GM21423 (cell line): ENCODE results near the gene WDR45B.

ENCODE experiments used
- ATAC-seq: cut with Tn5 transposase; IDR thresholded peaks from one replicate; pipeline ENCODE4 v1.9.1; 2021; ENCODE audit warnings: mild to moderate bottlenecking, moderate library complexity; ENCODE audit not compliant: unreplicated experiment

Gene WDR45B

DNA sequence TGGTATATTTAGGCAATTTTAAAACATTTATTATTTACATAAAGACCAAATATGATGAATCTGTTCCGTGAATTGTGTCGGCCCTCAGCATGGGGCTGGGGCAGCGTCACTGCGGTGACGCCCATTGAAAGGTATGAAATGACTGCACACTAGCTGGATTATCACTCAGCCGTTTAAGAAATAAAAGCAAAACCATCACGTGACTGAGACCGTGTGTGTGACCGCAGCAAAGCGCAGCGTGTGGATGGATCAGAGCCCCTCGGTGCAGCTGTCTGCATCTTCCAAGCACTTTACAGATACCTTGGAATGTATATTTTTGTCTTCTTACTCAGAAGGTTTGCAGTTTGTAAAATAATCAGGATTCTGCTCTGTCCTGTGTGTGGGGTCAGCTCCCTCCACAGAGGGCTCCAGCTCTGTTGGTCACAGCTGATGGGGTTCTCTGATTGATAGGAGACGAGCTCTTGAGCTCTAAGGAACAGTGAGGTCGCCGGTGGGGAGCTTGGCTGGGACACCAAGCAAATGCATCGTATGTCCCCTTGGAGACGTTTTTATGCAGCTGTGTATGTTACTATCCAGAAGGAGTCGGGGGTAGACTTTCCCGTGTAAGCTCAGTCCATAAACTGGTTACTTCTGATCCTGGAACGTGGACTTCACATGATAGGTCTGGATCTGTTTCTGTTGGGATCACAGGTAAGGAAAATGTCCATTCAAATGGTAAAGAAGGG lies 45.1 kb downstream of the WDR45B start:
- no peak for ATAC-seq

DNA sequence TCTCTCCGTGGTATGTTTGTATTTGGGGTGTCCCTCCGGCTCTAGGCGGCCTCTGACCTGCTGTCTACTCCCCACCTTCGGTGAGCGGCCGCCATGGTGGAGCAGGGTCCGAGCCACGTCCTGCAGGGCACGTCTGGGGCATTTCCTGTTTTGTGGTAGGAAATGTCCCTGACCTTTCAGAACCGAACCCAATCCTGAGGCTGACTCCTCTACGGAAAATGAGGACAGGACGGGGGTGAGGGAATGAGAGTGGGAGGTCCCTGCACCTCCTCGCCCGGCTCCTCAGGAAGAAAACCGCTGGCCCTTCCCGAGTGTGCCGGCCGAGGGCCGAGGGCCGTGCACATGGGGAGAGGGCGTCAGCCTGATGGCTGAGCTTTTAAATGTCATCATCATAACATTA lies 45.8 kb downstream of the WDR45B start:
- ATAC-seq = no peak

DNA sequence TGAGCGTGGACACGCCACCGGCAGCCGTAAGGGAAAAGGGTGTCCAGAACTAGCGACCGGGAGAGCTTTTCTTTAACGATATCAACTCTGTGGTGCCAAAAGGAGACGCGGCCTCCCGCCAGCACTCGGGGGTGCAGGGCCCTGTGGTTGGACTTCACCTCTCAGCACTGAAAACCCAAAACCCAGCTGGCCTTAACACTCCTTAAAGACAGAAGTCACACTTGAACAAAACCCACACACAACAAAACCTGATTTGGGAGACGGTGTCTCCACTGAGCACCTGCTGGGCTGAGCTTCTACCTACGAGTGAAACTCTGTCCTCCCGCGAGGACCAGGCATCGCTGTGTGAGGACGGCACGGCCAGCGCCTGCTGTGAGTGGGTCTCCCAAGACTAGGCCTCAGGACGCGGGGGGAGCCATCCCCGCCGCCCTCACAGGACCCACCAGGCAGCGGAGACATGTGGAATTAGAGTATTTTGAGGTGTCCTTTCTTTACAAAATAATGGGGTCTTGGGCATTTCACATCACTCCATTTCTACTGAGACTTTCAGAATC lies 46.7 kb downstream of the WDR45B start:
- ATAC-seq = no peak

DNA sequence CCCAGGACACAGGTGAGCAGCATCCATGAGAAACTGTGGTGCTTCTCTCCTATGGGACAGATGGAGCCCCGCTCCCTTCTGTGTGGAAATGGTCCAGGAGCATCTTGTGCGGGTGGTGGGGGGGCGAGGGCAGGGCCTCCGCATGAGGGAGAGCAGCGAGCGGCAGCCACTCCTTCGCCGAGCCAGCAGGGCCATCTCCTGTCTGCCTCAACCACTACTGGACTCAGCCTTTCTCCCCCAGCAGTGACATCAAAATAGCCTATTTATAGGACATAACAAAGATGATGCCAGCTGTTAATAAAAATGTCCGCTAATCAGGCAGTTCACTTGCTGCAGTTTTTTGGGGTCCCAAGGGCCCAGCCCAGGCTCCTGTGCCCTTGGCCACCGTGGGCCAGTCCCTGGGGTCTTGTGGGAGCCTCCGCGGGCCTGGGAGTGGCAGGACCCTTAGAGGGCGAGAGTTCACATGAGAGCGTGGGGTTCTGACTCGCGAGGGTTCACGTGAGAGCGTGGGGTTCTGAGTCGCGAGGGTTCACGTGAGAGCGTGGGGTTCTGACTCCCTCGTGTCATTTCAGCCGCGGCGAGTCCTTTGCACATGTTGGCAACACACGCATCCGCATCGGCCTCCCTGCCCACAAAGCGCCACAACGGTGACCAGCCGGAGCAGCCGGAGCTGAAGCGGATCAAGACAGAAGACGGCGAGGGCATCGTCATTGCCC lies 47.4 kb downstream of the WDR45B start:
- ATAC-seq = no peak

DNA sequence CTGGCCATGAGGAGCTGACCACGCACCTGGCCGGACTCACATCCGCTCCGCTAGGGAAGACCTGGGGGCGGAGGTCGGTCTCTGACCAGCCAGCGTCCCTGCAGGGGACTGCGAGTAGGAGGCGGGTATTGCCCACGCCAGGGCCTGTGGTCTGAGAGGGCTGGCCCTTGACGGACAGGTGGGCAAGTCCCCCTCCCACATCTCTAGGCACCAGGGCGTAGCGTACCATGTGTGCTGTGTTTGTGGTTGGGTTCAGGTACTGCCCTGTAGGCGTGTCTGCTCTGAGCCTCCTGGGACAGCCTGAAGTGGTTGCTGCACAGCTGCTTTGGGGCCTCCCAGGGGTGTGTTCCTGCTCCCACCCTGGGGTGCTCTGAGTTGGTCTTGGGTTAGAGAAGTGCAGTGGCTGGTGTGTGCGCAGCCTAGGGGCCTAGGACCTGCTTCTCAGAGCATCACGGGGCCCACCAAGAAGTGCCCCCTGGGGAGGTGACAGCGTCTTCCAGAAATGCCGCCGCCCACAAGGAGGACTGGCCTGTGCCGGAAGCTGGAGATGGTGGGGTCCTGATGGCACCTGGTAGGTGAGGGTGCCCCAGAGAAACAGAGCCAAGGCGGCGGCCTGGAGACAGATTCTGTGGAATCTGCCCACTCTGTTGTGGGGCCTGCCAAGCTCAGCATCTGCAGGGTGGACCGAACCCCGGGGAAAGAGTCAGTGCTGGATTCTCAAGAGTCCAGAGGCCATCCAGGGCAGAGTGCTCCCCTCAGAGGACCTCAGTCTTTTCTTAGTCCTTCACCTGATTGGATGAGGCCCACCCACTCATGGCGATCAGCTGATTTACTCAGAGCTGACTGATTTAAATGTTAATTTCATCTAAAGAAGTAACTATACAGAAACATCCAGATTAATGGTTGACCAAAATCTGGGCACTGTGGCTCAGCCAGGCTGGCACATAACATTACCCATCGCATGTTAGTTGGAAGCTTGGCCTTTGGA lies 48.3 kb downstream of the WDR45B start:
- ATAC-seq = no peak

DNA sequence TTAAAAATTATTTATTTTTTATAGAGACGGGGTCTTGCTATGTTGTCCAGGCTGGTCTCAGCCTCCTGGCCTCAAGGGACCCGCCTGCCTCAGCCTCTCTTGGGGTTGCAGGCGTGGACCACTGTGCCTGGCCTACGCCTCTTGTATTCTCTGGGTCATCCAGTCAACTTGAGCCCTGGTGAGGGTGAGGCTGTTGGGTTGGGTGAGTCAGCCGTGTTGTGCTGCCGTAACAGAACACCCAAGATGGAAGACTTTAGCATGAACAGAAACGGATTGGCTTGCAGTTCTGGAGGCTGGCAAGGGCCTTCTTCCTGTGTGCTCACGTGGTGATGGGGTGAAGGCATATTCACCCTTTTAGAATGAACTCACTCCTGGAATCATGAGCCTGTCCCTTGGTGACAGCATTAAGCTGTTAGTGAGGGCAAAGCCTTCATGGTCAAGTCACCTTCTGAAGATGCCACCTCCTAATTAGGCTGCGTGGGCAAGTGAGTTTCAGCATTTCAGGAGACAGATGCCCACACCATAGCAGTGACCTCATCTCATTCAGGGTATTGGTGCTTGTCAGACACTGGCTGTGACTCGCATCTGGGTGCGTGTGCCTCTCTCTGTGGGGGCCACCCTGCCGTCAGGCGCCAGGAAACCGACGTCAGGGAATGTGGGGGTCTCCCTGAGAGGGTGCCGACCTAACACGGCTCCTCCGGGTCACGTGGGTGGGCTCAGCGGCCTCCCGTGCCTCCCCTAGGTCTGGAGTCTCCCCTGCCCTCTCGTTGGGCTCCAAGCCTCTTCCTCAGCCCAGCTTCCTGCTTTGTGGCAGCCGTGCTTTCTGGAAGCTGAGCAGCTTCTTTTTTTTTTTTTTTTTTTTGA lies 49.8 kb downstream of the WDR45B start:
- no peak for ATAC-seq

DNA sequence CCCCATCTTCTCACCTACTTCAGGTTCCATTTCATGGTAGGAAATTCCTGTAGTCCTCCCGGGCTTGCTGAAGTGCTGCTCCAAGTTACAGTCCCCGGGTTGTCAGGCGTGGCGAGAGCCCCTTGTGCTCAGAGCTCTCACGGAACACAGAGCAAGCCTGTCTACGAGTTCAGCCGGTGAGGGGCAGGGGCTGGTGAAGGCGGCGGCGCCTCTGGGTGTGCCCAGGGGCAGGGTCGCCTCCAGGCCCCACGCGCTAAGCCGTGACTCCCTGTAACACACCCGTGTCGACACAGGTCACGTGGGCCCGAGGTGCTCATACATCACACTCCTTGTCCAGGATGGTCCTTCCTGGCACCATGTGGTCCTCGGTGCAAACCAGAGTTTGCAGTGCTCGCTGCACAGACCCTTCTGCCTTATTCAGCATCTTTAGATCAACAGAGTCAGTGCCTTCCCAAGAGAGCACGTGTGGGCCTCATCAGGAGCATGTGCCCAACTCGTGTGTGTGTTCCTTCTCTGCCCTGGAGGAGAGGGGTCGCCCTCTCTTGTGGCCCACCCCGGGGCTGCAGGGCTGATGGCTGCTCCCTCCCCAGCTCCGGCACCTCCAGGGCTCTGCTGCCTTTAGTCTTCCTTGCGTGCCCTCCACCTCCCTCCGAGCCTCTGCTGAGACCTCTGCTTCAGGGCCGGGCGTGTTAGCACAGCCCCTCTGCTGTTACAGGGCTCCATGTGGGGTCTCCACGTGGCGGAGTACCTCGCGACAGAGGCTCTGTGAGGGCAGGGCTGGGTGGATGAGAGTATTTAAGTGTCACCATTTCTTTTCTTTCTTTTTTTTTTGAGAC lies 51.2 kb downstream of the WDR45B start:
- ATAC-seq = no peak

DNA sequence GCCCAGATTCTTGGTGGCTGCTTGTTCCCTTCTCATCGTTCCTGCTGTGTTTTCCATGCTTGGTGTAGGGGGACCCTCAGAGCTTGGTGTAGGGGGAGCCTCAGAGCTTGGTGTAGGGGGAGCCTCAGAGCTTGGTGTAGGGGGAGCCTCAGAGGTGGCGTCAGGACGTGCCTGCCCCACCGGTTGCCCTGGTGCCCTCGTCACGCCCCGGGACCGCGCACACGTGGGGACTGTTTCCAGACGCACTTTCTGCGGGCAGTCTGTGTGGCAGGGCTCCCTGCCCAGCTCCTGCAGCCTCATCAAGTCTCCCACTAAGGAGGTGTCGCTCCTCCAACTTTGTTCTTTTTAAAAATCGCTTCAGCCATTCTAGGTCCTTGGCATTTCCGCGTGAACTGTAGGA lies 51.9 kb downstream of the WDR45B start:
- ATAC-seq = no peak

DNA sequence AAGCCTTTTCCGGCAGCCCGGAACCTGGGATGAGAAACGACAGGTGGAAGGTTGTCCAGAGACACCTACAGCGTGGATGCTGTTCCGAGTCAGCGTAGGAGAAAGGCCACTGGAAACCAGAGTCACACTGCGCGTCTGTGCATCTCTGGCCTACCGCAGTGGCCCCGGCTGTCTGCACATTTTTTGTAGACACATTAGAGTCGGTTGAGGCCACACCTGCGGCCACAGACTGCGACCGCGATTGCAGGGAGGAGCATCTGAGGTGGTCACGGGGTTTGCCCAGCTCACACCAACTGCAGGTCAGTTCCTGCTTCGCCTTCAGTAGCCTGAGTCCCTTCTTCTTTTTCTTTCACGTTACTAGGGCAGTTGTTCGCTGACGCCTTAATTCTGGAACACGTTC lies 52.4 kb downstream of the WDR45B start:
- no peak for ATAC-seq

DNA sequence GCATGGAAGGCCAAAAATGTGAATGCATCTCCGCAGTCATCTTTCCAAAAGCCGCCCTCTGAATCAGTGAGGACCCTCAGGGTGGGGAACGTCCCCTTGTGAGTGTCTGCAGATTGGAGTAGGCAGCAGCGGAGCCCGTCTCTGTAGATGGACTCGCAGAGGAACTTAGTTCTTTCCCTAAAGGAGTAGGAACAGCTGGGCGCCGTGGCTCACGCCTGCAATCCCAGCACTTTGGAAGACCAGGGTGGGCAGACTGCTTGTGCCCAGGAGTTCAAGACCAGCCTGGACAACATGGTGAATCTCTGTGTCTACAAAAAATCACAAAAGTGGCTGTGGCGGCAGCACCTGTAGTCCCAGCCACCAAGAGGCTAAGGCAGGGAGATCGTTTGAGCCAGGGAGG lies 53.7 kb downstream of the WDR45B start:
- ATAC-seq = no peak

DNA sequence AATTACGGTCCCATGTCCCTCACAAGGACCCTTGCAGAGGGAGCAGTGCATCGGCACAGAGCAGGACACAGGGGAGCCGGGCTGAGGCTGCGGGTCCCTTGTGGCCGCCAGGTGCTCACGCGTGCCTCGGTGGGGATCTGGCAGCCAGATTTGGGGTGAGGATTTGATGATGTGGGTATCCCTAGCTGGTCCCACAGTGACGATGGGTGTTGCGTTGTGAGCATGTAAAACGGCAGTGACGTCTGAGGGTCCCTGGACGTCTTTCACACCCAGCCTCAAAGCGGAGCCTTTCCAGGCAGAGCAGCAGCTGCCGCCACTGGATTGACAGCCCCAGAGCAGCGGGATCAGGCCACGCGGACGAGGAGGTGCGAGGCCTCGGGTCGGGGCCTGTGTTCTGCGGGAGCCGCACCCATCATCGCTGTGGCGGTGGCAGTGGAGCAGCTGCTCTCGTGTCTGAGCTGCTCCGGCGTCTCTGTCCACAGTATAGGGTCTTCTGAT lies 54.6 kb downstream of the WDR45B start:
- no peak for ATAC-seq

DNA sequence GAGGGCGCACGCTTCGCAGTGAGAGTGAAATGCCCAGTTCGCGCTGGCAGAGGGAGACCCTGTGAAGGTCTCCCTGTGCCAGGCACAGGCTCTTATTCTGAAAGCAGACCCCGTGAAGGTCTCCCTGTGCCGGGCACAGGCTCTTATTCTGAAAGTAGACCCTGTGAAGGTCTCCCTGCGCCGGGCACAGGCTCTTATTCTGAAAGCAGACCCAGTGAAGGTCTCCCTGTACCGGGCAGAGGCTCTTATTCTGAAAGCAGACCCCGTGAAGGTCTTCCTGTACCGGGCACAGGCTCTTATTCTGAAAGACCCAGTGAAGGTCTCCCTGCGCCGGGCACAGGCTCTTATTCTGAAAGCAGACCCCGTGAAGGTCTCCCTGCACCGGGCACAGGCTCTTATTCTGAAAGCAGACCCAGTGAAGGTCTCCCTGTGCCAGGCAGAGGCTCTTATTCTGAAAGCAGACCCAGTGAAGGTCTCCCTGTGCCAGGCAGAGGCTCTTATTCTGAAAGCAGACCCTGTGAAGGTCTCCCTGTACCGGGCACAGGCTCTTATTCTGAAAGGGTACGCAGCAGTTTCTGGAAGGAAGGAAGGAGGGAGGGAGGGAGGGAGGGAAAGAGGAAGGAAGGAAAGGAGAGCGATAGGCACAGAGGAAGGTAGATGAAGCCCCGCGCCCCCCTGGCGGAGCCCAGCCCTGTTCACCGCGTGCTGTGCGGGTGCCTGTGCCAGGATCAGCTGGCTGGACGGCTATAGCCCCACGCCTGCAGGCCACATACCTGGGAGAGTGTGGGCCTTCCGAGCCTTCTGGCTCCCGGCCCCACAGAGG lies 55.3 kb downstream of the WDR45B start:
- no peak for ATAC-seq

DNA sequence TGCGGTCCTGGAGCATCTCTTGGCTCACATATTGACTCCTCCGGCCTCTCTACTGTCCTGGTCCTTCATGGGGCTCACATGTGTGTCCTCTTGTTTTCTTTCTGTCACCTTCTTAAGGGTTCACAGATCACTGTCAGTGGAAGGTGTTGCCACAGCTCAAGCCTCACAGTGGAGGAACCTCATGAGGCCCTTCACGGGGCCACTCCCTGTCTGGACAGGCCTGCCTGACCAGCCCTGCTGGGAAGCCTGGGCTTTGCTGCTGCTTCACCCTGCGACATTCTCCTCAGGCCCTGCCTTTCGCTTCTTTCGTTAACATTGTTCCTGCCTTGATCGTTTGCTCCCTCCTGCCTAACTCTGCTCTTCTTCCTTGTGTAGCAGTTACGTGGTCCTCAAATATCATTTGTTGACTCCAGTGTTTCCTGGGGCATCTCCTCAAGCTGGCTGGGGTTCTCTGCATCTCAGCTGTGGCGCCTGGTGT lies 55.9 kb downstream of the WDR45B start:
- ATAC-seq = no peak

DNA sequence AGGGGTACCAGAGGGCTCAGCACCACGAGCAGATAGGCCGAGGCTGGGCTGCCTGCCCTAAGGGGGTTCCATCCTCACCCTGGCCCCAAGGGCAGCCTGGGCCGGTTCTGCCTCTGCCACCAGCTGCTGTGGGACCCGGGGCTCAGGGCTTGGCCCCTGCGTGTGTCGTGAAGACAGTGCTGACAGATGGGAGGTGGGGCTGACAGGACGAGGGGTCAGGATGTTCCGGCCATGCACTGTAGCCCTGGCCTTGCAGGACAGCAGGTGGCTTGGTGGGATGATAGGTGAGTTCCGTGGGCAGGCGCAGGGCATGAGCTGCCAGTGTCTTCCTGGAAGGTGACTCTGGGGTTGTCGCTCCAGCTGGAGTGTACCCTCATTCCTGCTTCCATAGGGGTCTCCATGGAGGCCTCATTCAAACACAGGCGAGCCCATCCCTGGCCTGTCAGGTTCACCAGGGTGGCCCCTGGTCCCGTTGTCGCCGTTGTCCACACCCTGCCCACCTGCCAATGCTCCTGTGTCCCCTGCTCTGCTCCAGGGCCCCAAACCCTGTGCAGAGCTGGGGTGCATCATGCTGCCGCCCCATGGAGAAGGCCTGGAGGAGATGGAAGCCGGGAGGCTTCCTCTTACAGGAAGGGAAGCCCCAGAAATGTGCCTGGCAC lies 57.2 kb downstream of the WDR45B start:
- no peak for ATAC-seq

DNA sequence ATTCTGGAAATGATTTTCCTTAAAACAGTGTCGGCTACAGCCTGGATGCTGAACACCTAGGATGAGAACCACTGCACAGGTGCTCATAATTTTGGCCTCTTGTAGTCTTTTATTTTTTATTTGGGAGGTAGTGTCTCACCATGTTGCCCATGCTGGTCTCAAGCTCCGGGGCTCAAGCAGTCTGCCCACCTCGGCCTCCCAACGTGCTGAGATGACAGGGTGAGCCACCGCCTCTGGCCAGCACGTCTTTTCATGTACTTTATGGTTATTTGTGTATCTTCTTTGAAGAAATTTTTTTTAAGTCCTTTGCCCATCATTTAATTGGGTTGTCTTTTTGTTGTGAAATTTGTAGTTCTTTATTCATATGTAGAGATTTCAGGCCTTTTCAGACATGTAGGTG lies 58.0 kb downstream of the WDR45B start:
- no peak for ATAC-seq

DNA sequence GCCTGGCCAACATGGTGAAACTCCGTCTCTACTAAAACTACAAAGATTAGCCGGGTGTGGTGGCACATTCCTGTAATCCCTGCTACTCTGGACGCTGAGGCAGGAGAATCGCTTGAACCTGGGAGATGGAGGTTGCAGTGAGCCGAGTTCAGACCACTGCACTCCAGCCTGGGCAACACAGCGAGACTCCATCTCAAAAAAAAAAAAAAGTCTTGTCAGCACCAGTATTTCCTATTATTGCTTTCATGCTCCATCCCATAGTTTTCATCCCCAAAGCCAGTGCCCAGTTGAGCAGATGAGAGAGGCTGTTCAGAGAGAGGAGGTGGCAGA lies 58.4 kb downstream of the WDR45B start:
- no peak for ATAC-seq

DNA sequence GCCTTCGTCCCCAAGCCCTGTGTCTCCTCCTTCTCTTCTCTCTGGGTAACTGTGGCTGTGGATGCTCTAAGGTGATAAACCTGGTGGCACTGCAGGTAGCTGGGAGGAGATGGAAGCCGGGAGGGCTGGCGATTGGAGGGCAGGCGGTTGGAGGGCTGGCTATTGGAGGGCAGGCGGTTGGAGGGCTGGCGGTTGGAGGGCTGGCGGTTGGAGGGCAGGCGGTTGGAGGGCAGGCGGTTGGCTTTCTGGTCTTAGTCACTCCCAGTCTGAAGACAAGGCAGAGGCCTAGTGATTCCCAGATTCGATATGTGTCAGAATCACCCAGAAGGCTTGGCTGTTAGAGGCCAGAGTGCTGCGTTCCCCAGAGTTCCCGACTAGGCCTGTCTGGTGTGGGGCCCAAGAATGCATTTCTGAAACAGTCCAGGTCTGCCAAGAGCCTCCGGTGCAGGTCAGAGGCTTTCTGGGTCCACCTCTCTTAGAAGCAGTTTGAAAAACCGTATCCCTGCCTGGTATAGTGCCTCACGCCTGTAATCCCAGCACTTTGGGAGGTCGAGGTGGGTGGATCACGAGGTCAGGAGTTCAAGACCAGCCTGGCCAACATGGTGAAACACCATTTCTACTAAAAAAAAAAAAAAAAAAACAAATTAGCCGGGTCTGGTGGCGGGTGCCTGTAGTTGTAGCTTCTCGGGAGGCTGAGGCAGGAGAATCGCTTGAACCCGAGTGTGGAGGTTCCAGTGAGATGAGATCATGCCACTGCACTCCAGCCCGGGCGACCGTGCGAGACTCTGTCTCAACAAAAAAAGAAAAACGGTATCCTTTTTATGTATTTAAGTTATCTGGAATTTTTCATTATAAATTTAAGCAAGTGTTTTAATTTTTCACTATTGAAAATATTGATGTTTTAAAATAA lies 59.7 kb downstream of the WDR45B start:
- no peak for ATAC-seq
